ENCODE measurements around the gene NISCH.

The NISCH gene

GRCh38 chr3:52469001-52469400 is 13.6 kb downstream of the NISCH start:
- H3K27ac ChIP-seq (ENCODE audit: low read length) = no peak overlapping the region

GRCh38 chr3:52470920-52471319 is 15.5 kb downstream of the NISCH start:
- Histone ChIP-seq H4K20me1 (ENCODE audit: insufficient read depth, low read length) (no peaks in the 10 kb centered on the region), H3K4me2 (ENCODE audit: low read length) (no peak overlapping the region), H3K4me1 (ENCODE audit: low read length) (no peaks in the 10 kb centered on the region), H3K36me3 (replicated peaks; ENCODE audit: low read depth, low read length) (peaks cover 34% of the 10 kb centered on the region), H3K79me2 (ENCODE audit: low read length) (no peaks in the 10 kb centered on the region), H2AFZ (ENCODE audit: low read depth, low read length) (no peak overlapping the region), H3K27ac (ENCODE audit: low read length) (no peak overlapping the region), H3K27me3 (ENCODE audit: low read depth, low read length) (no peaks in the 10 kb centered on the region), H3K9ac (ENCODE audit: low read length) (no peak overlapping the region), H3K9me3 (ENCODE audit: insufficient read depth, low read length) (no peaks in the 10 kb centered on the region), H3K4me3 (ENCODE audit: low read length) (no peak overlapping the region)
- no peak for TF ChIP-seq CTCF (IDR thresholded peaks at IDR 0.05; ENCODE audit: low read depth, low read length)
- no peak for TF ChIP-seq EZH2phosphoT487 (IDR thresholded peaks at IDR 0.05; ENCODE audit: low read depth)

More at GRCh38 chr3:52469001-52469400, 13.6 kb downstream of the NISCH start:
- no peak for TF ChIP-seq EZH2phosphoT487 (IDR thresholded peaks at IDR 0.05; ENCODE audit: low read depth)
- TF ChIP-seq CTCF (IDR thresholded peaks at IDR 0.05; ENCODE audit: low read depth, low read length) = no peak
- Histone ChIP-seq H4K20me1 (ENCODE audit: insufficient read depth, low read length) (0 out of 2 replicates have a peak, but pooled peaks cover 4% of the 10 kb centered on the region), H3K4me3 (ENCODE audit: low read length) (no peak overlapping the region), H3K9me3 (ENCODE audit: insufficient read depth, low read length) (no peaks in the 10 kb centered on the region), H3K9ac (ENCODE audit: low read length) (no peak overlapping the region), H3K36me3 (replicated peaks; ENCODE audit: low read depth, low read length) (peaks cover 36% of the 10 kb centered on the region), H3K4me2 (ENCODE audit: low read length) (no peak overlapping the region), H3K27me3 (ENCODE audit: low read depth, low read length) (no peaks in the 10 kb centered on the region), H3K79me2 (ENCODE audit: low read length) (no peaks in the 10 kb centered on the region), H2AFZ (ENCODE audit: low read depth, low read length) (no peak overlapping the region), H3K4me1 (ENCODE audit: low read length) (no peaks in the 10 kb centered on the region)

GRCh38 chr3:52471371-52472238 is 16.2 kb downstream of the NISCH start:
- no peak overlapping the region for H3K4me2 ChIP-seq (ENCODE audit: low read length)
- no peak for TF ChIP-seq EZH2phosphoT487 (IDR thresholded peaks at IDR 0.05; ENCODE audit: low read depth)
- peak; percentile 46 for TF ChIP-seq CTCF (IDR thresholded peaks at IDR 0.05; ENCODE audit: low read depth, low read length)
- no peaks in the 10 kb centered on the region for H4K20me1 ChIP-seq (ENCODE audit: insufficient read depth, low read length)
- no peak overlapping the region for H3K27ac ChIP-seq (ENCODE audit: low read length)
- H3K9me3 ChIP-seq (ENCODE audit: insufficient read depth, low read length) = no peaks in the 10 kb centered on the region
- no peaks in the 10 kb centered on the region for H3K4me1 ChIP-seq (ENCODE audit: low read length)
- peaks cover 39% of the 10 kb centered on the region for H3K36me3 ChIP-seq (replicated peaks; ENCODE audit: low read depth, low read length)
- H2AFZ ChIP-seq (ENCODE audit: low read depth, low read length) = no peak overlapping the region
- H3K27me3 ChIP-seq (ENCODE audit: low read depth, low read length) = no peaks in the 10 kb centered on the region
- no peak overlapping the region for H3K9ac ChIP-seq (ENCODE audit: low read length)
- H3K4me3 ChIP-seq (ENCODE audit: low read length) = no peak overlapping the region
- no peaks in the 10 kb centered on the region for H3K79me2 ChIP-seq (ENCODE audit: low read length)

- Histone ChIP-seq H3K27me3 (ENCODE audit: low read depth, low read length) (no peaks in the 10 kb centered on the region), H4K20me1 (ENCODE audit: insufficient read depth, low read length) (no peaks in the 10 kb centered on the region), H3K27ac (ENCODE audit: low read length) (no peak overlapping the region), H3K79me2 (ENCODE audit: low read length) (no peaks in the 10 kb centered on the region), H2AFZ (ENCODE audit: low read depth, low read length) (no peak overlapping the region), H3K9ac (ENCODE audit: low read length) (no peak overlapping the region), H3K4me2 (ENCODE audit: low read length) (no peak overlapping the region), H3K36me3 (replicated peaks; ENCODE audit: low read depth, low read length) (peaks cover 39% of the 10 kb centered on the region), H3K4me3 (ENCODE audit: low read length) (no peak overlapping the region), H3K9me3 (ENCODE audit: insufficient read depth, low read length) (no peaks in the 10 kb centered on the region), H3K4me1 (ENCODE audit: low read length) (no peaks in the 10 kb centered on the region)
- no peak for TF ChIP-seq EZH2phosphoT487 (IDR thresholded peaks at IDR 0.05; ENCODE audit: low read depth)
- TF ChIP-seq CTCF (IDR thresholded peaks at IDR 0.05; ENCODE audit: low read depth, low read length) = no peak
Measured at GRCh38 chr3:52472239-52473000, 17.0 kb downstream of the NISCH start.

All from OCI-LY3 (cell line).